ENCODE measurements around the gene XRCC1. TPM values are rescaled to one million over a fixed set of nuclear protein-coding genes. Genes with fewer than 3 reads are reported as not detected.

Gene XRCC1
- total RNA-seq, 1 experiment from 2014 or later: 38.0 TPM

DNA sequence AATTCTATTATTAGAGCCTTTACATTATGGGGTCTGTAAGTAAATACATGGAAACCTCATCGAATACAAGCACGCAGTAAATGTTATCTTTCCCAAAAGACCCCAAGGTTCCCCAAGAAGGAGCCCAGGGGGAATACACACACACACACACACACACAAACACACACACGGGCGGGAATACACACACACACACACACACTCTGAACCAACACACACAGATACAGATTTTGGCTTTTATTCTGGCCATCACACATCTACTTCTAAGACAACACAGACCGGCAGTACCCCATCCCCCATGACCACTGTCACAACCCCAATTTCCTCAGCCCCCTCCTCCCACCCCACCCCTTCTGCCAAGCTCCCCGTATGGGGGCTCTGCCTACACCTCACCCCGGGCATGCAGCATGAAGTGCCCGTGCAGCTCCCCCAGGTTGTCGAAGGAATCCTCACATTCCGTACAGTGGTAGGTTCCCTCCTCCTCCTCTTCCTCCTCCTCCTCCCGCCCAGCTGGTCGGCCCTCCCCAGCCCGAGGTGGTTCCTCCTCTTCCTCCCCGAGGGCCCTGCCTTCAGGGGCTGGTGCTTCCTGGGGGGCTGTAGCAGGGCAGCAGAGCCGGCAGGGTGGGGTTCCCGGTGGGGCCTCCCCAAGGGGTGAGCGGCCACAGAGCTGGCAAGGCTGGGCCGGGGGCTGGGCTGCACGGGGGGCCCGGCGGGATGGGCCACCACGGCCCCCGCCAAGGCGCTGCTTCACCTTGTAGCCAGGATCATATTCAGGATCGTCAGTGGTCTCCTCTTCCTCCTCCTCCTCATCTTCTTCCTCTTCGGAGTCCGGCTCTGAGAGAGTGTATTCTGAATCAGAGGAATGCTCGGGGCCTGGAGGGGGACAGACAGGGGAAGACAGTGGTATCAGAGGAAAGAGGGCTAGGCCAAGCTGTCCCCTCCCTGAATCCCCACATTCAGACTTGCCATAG is 32.2 kb upstream of the XRCC1 start:
- no peaks in the 10 kb centered on the region for H3K4me1 ChIP-seq (ENCODE audit: insufficient read depth, low read length)
- H3K23me2 ChIP-seq (ENCODE audit: insufficient read length, low read depth, low read length, poor library complexity, severe bottlenecking): no peaks in the 10 kb centered on the region
- no peaks in the 10 kb centered on the region for H3K27me3 ChIP-seq (ENCODE audit: insufficient read depth, low read length)
- H3K27ac ChIP-seq (ENCODE audit: insufficient read length, low read depth, low read length): no peak overlapping the region
- H2BK20ac ChIP-seq (ENCODE audit: low read depth, low read length, poor library complexity, severe bottlenecking): no peak overlapping the region
- no peak overlapping the region for H2BK5ac ChIP-seq (ENCODE audit: insufficient read length, low read length)
- no peak overlapping the region for H3K4ac ChIP-seq (ENCODE audit: low read depth, low read length)
- no CpG with 5 or more reads among the region's 28 CpGs for WGBS (ENCODE audit: extremely low coverage, insufficient read length, low lambda C conversion rate)
- DNase-seq: no peak
- H4K91ac ChIP-seq (ENCODE audit: insufficient read length, low read depth, low read length): no peak overlapping the region
- no peaks in the 10 kb centered on the region for H3K9me3 ChIP-seq (ENCODE audit: control insufficient read depth, low read depth, low read length)
- H4K8ac ChIP-seq (replicated peaks; ENCODE audit: insufficient read length, low read depth, low read length): no peak overlapping the region
- no peak overlapping the region for H2BK120ac ChIP-seq (ENCODE audit: low read depth, low read length, poor library complexity, severe bottlenecking)
- no peak overlapping the region for H3K14ac ChIP-seq (ENCODE audit: insufficient read depth, low read length)
- H3K4me2 ChIP-seq (ENCODE audit: insufficient read depth, insufficient read length, low read length): no peak overlapping the region
- Mint-ChIP-seq H3K4me1 (peaks cover 7 to 8% of the 10 kb centered on the region in 2 experiments), H3K27ac (peak overlapping the region in 2 of 3 experiments; percentile 42 to 72; a peak in 3 of 7 replicates), H3K27me3 (ENCODE audit: low read depth) (no peaks in the 10 kb centered on the region), H3K9me3 (peaks cover 3% of the 10 kb centered on the region in 2 experiments; a peak in 3 of 5 replicates), H3K4me3 (no peak overlapping the region), H3K36me3 (ENCODE audit: insufficient read depth in 1 of 3, low read depth in 3 of 3) (peaks cover 16 to 27% (median 23%) of the 10 kb centered on the region in 3 experiments)
- no peak overlapping the region for H2BK15ac ChIP-seq (ENCODE audit: low read depth, low read length)
- TF ChIP-seq, protein P1, sequence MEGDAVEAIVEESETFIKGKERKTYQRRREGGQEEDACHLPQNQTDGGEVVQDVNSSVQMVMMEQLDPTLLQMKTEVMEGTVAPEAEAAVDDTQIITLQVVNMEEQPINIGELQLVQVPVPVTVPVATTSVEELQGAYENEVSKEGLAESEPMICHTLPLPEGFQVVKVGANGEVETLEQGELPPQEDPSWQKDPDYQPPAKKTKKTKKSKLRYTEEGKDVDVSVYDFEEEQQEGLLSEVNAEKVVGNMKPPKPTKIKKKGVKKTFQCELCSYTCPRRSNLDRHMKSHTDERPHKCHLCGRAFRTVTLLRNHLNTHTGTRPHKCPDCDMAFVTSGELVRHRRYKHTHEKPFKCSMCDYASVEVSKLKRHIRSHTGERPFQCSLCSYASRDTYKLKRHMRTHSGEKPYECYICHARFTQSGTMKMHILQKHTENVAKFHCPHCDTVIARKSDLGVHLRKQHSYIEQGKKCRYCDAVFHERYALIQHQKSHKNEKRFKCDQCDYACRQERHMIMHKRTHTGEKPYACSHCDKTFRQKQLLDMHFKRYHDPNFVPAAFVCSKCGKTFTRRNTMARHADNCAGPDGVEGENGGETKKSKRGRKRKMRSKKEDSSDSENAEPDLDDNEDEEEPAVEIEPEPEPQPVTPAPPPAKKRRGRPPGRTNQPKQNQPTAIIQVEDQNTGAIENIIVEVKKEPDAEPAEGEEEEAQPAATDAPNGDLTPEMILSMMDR (conservative IDR thresholded peaks at IDR 0.05): no peak
- H2AFZ ChIP-seq (ENCODE audit: low read length): no peak overlapping the region
- no peak overlapping the region for H4K5ac ChIP-seq (ENCODE audit: insufficient read length, low read depth, low read length)
- no peak overlapping the region for H3K18ac ChIP-seq (ENCODE audit: insufficient read length, low read depth, low read length)
- no peak overlapping the region for H3K23ac ChIP-seq (ENCODE audit: insufficient read length, low read depth, low read length)
- no peaks in the 10 kb centered on the region for H3K79me1 ChIP-seq (ENCODE audit: insufficient read depth, low read depth, low read length, poor library complexity, severe bottlenecking)
- no peak overlapping the region for H2BK12ac ChIP-seq (ENCODE audit: insufficient read length, low read depth, low read length)
- H2AK5ac ChIP-seq (ENCODE audit: insufficient read length, low read length): no peak overlapping the region
- no peak overlapping the region for H3T11ph ChIP-seq (ENCODE audit: low read length)
- H3K79me2 ChIP-seq (ENCODE audit: insufficient read depth, low read length): no peaks in the 10 kb centered on the region
- H3K9ac ChIP-seq (ENCODE audit: extremely low read depth, insufficient read length, low read length): no peak overlapping the region
- H4K20me1 ChIP-seq (ENCODE audit: control insufficient read depth, insufficient read depth, insufficient read length): no peaks in the 10 kb centered on the region
- H3K56ac ChIP-seq (ENCODE audit: insufficient read length, low read depth, low read length): no peak overlapping the region

Data from H9 (cell line).